Neural progenitor cell (in vitro differentiated cells): ENCODE measurements around the gene HOXA13. TPM values are rescaled to one million over a fixed set of nuclear protein-coding genes. Genes with fewer than 3 reads are reported as not detected.

Experiments used
- DNase-seq: peaks from one replicate; pipeline ENCODE4 v3.0.0-alpha.2; 2016; ENCODE audit warnings: low spot score
- H2AFZ ChIP-seq: fragments of 200-600 bp; sonication (generic); replicated peaks from 2 replicates; pipeline ENCODE4 v1.6.1; 2016; ENCODE audit warnings: antibody characterized with exemption
- H3F3A ChIP-seq: fragments of 200-600 bp; sonication (generic); 2 replicates; pipeline ENCODE4 v1.6.1; 2016; ENCODE audit warnings: antibody characterized with exemption, low read depth
- H3K27ac ChIP-seq: fragments of 200-600 bp; sonication (generic); 2 replicates; pipeline ENCODE4 v1.5.1; 2016; ENCODE audit warnings: mild to moderate bottlenecking
- H3K27me3 ChIP-seq: fragments of 200-600 bp; sonication (generic); 2 replicates; pipeline ENCODE4 v1.6.1; 2016; ENCODE audit warnings: mild to moderate bottlenecking, moderate library complexity
- H3K36me3 ChIP-seq: fragments of 200-600 bp; sonication (generic); 2 replicates; pipeline ENCODE4 v1.5.1; 2016
- H3K4me1 ChIP-seq: fragments of 200-600 bp; sonication (generic); 2 replicates; pipeline ENCODE4 v1.6.1; 2016; ENCODE audit warnings: mixed run types
- H3K4me2 ChIP-seq: fragments of 200-600 bp; sonication (generic); 2 replicates; pipeline ENCODE4 v1.6.1; 2016
- H3K4me3 ChIP-seq: fragments of 200-600 bp; sonication (generic); 2 replicates; pipeline ENCODE4 v1.5.1; 2016
- H3K79me2 ChIP-seq: fragments of 200-600 bp; sonication (generic); 2 replicates; pipeline ENCODE4 v1.6.1; 2016; ENCODE audit warnings: low read depth
- H3K9ac ChIP-seq: fragments of 200-600 bp; sonication (generic); 2 replicates; pipeline ENCODE4 v1.6.1; 2016
- H3K9me3 ChIP-seq: fragments of 200-600 bp; sonication (generic); 2 replicates; pipeline ENCODE4 v1.5.1; 2016; ENCODE audit warnings: low read depth
- H4K20me1 ChIP-seq: fragments of 200-600 bp; sonication (generic); 2 replicates; pipeline ENCODE4 v1.6.1; 2016; ENCODE audit warnings: low read depth
- H3K27ac Mint-ChIP-seq: 3 replicates; pipeline ENCODE4 v1.8.0; 2021; ENCODE audit warnings: mixed read lengths
- H3K27me3 Mint-ChIP-seq: 2 replicates; pipeline ENCODE4 v1.8.0; 2022; ENCODE audit warnings: low read depth, mild to moderate bottlenecking, inconsistent platforms, moderate library complexity, mixed read lengths; ENCODE audit not compliant: insufficient read depth
- H3K36me3 Mint-ChIP-seq: 3 replicates; pipeline ENCODE4 v1.8.0; 2021; ENCODE audit warnings: mixed read lengths
- H3K4me1 Mint-ChIP-seq: 3 replicates; pipeline ENCODE4 v1.8.0; 2021; ENCODE audit warnings: mixed read lengths
- H3K4me3 Mint-ChIP-seq: 3 replicates; pipeline ENCODE4 v1.8.0; 2021; ENCODE audit warnings: mild to moderate bottlenecking, moderate library complexity, mixed read lengths
- H3K9me3 Mint-ChIP-seq: 3 replicates; pipeline ENCODE4 v1.8.0; 2020; ENCODE audit warnings: mixed read lengths
- EZH2 ChIP-seq: fragments of 200-600 bp; sonication (generic); IDR thresholded peaks from 2 replicates; pipeline ENCODE4 v1.6.1; 2017; ENCODE audit warnings: antibody characterized with exemption, mild to moderate bottlenecking, moderate library complexity
- EZH2phosphoT487 ChIP-seq: fragments of 200-600 bp; sonication (generic); IDR thresholded peaks from 2 replicates; pipeline ENCODE4 v1.6.1; 2017; ENCODE audit warnings: antibody characterized with exemption
- total RNA-seq: library from RNA; depleted of rRNA; stranded (reverse); fragments of >200 nt; gene quantifications from 2 replicates; pipeline ENCODE4 v1.2.3, GENCODE V29; 2015; ENCODE audit warnings: low replicate concordance
- TF ChIP-seq, protein P1 (sequence below): fragments of 200-600 bp; sonication (generic); IDR thresholded peaks from 2 replicates; pipeline ENCODE4 v1.5.1; 2017; ENCODE audit warnings: antibody characterized with exemption, mild to moderate bottlenecking

Gene HOXA13
- not detected in 2 replicates for total RNA-seq

DNA sequence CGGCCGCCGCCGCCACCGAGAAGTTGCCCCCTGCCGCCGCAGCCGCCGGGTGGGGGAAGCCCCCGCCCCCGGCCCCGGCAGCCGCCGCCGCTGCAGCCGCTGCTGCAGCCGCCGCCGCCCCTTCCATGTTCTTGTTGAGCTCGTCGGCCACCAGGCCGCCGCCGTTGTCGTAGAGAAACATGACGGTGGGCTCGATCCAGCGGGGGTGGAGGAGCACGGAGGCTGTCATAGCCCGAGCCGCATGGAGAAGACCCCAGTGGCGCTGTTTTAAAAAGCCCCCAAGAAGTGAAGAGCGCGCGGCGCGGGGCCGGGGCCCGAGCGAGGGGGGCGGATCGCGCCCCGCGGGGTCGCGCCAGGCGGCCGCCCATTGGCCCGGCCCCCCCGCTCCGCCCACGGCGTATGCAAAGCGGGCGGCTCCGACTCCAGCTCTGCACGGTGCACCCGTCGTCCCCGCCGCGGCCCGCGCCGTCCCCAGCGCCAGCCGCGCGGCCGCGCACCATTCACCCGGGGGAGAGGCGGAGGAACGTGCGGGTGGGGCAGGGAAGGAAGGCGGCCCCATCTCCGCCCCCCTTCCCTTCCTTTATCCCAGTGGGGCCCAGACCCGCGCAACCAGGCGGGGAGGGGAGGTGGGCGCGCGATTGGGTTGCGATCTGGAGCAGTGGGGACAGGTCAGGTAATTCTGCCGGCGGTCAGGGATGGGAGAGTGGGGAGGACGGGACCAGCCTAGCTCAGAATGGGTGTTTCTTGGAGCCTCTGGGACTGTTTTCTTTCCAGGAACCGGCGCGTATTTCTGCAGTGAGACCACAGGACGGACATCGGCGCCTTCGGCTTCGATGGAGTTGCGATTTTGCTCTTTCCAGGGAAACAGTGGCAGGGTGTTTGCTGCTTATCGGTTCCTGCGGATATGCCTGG is at the start of gene HOXA13:
TSS of gene HOXA13 (minus strand) at position 243 of the 912 bp plus-strand sequence. CDS start at position 229, 14 bp downstream.
- Histone ChIP-seq H3K4me2 (peak within 1 kb of the TSS; percentile 71), H3K4me1 (no peaks in the 10 kb centered on the region), H3K27ac (no peak within 1 kb of the TSS), H3K27me3 (peaks cover 100% of the 10 kb centered on the region), H3F3A (peaks cover 16% of the 10 kb centered on the region), H3K9me3 (no peaks in the 10 kb centered on the region), H3K36me3 (no peaks in the 10 kb centered on the region), H3K79me2 (no peaks in the 10 kb centered on the region), H4K20me1 (peaks cover 81% of the 10 kb centered on the region), H2AFZ (no peak within 1 kb of the TSS), H3K9ac (no peak within 1 kb of the TSS), H3K4me3 (peak within 1 kb of the TSS; percentile 35)
- peak; percentile 75 for DNase-seq
- Mint-ChIP-seq H3K27me3 (peaks cover 86% of the 10 kb centered on the region), H3K4me3 (peak within 1 kb of the TSS; percentile 86), H3K9me3 (peaks cover 6% of the 10 kb centered on the region), H3K27ac (no peak within 1 kb of the TSS), H3K4me1 (peaks cover 9% of the 10 kb centered on the region), H3K36me3 (no peaks in the 10 kb centered on the region)
- TF ChIP-seq, protein P1, sequence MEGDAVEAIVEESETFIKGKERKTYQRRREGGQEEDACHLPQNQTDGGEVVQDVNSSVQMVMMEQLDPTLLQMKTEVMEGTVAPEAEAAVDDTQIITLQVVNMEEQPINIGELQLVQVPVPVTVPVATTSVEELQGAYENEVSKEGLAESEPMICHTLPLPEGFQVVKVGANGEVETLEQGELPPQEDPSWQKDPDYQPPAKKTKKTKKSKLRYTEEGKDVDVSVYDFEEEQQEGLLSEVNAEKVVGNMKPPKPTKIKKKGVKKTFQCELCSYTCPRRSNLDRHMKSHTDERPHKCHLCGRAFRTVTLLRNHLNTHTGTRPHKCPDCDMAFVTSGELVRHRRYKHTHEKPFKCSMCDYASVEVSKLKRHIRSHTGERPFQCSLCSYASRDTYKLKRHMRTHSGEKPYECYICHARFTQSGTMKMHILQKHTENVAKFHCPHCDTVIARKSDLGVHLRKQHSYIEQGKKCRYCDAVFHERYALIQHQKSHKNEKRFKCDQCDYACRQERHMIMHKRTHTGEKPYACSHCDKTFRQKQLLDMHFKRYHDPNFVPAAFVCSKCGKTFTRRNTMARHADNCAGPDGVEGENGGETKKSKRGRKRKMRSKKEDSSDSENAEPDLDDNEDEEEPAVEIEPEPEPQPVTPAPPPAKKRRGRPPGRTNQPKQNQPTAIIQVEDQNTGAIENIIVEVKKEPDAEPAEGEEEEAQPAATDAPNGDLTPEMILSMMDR = no peak
- TF ChIP-seq EZH2phosphoT487 (peak; percentile 96), EZH2 (peak; percentile 88)

DNA sequence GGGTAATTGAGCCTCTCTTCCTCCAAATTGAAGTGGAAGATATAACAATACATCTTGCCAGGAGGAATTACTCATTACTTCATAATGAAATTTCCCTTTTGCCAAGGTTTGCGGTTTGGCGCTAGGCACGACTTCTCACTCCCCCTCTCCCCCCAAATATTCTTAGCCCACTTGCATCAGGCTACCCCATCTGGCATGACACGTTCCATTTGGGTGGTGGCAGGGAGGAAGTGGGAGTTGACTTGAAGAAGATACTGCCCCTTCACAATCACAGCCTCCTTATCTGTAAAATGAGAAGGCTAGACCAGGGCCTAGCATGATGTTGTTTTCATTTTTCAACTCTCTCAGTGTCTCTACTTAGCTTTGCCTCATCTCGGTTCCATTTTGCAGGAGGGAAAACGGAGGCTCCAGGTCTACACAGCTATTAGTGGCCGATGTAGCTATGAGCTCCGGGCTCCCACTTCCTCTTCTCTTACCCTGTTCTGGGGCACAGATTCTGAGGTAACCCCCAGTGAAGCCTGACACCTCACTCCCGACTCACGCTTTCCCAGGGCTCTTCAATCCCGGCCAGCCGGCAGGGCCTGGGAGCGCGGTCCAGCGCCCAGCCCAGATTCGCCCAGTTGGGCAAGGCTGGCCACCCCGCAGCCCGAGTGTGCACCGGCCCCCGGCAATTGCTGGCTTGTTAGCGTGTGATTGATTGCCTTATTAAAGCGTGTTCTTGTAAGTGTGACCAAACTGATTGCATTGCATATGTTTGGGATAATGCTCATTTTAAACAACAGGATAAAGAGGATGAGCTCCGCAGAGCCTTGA is 49.2 kb upstream of the HOXA13 start:
- no peaks in the 10 kb centered on the region for H3K9me3 ChIP-seq
- H3K9ac ChIP-seq = no peak overlapping the region
- Mint-ChIP-seq H3K36me3 (peaks cover 1% of the 10 kb centered on the region), H3K4me1 (peaks cover 24% of the 10 kb centered on the region), H3K27ac (no peak overlapping the region), H3K27me3 (peaks cover 89% of the 10 kb centered on the region), H3K4me3 (no peak overlapping the region), H3K9me3 (peaks cover 8% of the 10 kb centered on the region)
- peaks cover 100% of the 10 kb centered on the region for H3K27me3 ChIP-seq
- no peaks in the 10 kb centered on the region for H3K36me3 ChIP-seq
- peaks cover 90% of the 10 kb centered on the region for H4K20me1 ChIP-seq
- no peaks in the 10 kb centered on the region for H3K79me2 ChIP-seq
- peaks cover 13% of the 10 kb centered on the region for H3F3A ChIP-seq
- peaks cover 44% of the 10 kb centered on the region for H3K4me1 ChIP-seq
- DNase-seq = peak; percentile 55
- no peak overlapping the region for H2AFZ ChIP-seq
- TF ChIP-seq EZH2 (peak; percentile 96), EZH2phosphoT487 (peak; percentile 71)
- TF ChIP-seq, protein P1 = no peak
- H3K4me2 ChIP-seq = peak overlapping the region; percentile 51
- H3K27ac ChIP-seq = no peak overlapping the region
- H3K4me3 ChIP-seq = peak overlapping the region; percentile 1

DNA sequence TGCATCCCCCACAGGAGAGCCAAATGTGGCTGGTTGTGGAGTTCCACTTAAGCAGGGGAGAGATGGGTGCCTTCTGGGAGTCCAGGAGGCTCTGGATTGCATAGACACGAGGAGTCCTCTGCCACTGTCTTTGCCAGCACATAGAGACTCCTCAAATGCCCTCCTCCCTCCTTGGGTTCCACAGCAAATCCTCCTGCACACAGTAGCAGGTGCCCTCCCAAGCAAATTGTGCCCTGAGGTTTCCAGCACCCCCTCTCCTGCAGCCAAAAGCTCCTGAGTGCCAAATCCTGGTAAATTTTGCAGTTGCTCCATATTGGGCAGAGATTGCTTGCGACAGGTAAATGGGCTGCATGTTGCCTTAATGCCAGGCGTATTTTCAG is 48.5 kb upstream of the HOXA13 start:
- no peaks in the 10 kb centered on the region for H3K9me3 ChIP-seq
- Mint-ChIP-seq H3K9me3 (peaks cover 8% of the 10 kb centered on the region), H3K27me3 (peaks cover 89% of the 10 kb centered on the region)

More for the DNA sequence above, 48.5 kb upstream of the HOXA13 start:
- no peak overlapping the region for H3K9ac ChIP-seq
- TF ChIP-seq EZH2 = no peak
- TF ChIP-seq, protein P1 = no peak
- no peak for TF ChIP-seq EZH2phosphoT487
- no peaks in the 10 kb centered on the region for H3K36me3 ChIP-seq
- H3K79me2 ChIP-seq = no peaks in the 10 kb centered on the region
- no peak overlapping the region for H3K4me3 ChIP-seq
- H3K27ac ChIP-seq = no peak overlapping the region
- Mint-ChIP-seq H3K4me1 (peaks cover 26% of the 10 kb centered on the region), H3K27ac (no peak overlapping the region), H3K36me3 (peaks cover 1% of the 10 kb centered on the region), H3K4me3 (no peak overlapping the region)
- peaks cover 95% of the 10 kb centered on the region for H4K20me1 ChIP-seq
- no peak overlapping the region for H2AFZ ChIP-seq
- H3K4me2 ChIP-seq = no peak overlapping the region
- peaks cover 13% of the 10 kb centered on the region for H3F3A ChIP-seq
- peaks cover 44% of the 10 kb centered on the region for H3K4me1 ChIP-seq
- peaks cover 100% of the 10 kb centered on the region for H3K27me3 ChIP-seq
- DNase-seq = no peak
